ENCODE measurements around the gene CADM1. TPM values are rescaled to one million over a fixed set of nuclear protein-coding genes. Genes with fewer than 3 reads are reported as not detected.

The CADM1 gene
- total RNA-seq, 1 experiment from 2014 or later = 12.9 TPM

DNA sequence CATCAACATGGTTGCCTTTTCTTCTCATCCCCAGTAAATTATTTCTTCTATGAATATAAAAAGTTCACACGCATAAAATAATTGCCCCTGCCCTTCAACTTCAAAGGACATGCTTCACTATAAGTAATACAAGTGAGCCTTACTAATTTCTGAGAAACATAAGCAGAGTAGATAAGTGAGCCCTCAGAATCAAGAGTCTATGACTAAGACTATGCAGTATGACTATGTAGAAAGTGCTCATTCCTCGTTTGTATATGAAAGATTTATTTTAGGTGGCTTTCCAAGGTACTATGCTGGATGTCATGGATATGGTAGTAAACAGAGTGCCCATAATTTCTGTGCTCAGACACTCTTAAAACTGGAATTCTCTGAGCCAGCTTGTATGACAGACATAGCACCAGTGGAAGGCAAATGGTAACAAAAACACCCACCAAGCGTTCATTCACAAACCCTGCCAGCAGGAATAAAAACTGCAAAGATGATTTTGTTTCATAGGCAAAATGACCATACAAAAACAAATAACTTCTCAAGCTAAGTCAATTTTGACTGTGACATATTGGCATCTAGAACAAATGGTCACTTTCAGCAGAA is 189.8 kb downstream of the CADM1 start:
- TF ChIP-seq EZH2 (IDR thresholded peaks at IDR 0.05; ENCODE audit: borderline replicate concordance, low read depth, low read length, poor library complexity, severe bottlenecking) (no peak), CTCF (conservative IDR thresholded peaks at IDR 0.05; ENCODE audit: low read depth, low read length) (no peak)
- peaks cover 6% of the 10 kb centered on the region for H3K27me3 ChIP-seq (replicated peaks; ENCODE audit: insufficient read depth, low read depth, low read length, poor library complexity)
- no peaks in the 10 kb centered on the region for H3K9me3 ChIP-seq (ENCODE audit: low read depth, low read length, poor library complexity, severe bottlenecking)
- no peaks in the 10 kb centered on the region for H3K36me3 ChIP-seq (ENCODE audit: insufficient read depth, low read length, poor library complexity, severe bottlenecking)
- no peak overlapping the region for H3K4me3 ChIP-seq (ENCODE audit: low read depth, low read length, poor library complexity, severe bottlenecking)
- DNase-seq (ENCODE audit: low spot score) = no peak
- no peaks in the 10 kb centered on the region for H3K4me1 ChIP-seq (ENCODE audit: insufficient read depth, low read length, poor library complexity, severe bottlenecking)
- intact Hi-C loops (cut with micrococcal nuclease; ENCODE audit: unreplicated experiment) = no loop called here
- H3K27ac ChIP-seq (ENCODE audit: low read depth, low read length, poor library complexity, severe bottlenecking) = no peak overlapping the region
- POLR2A ChIA-PET (ENCODE audit: low non-redundant PET) = no interaction called here
- BruUV-seq (replicated peaks) = no TSS peak
- CTCF ChIA-PET = no interaction called here

GRCh38 chr11:115313224-115313838 is 190.9 kb downstream of the CADM1 start:
- Histone ChIP-seq H3K36me3 (ENCODE audit: insufficient read depth, low read length, poor library complexity, severe bottlenecking) (no peaks in the 10 kb centered on the region), H3K27ac (ENCODE audit: low read depth, low read length, poor library complexity, severe bottlenecking) (no peak overlapping the region), H3K27me3 (replicated peaks; ENCODE audit: insufficient read depth, low read depth, low read length, poor library complexity) (peaks cover 6% of the 10 kb centered on the region), H3K9me3 (ENCODE audit: low read depth, low read length, poor library complexity, severe bottlenecking) (no peaks in the 10 kb centered on the region), H3K4me3 (ENCODE audit: low read depth, low read length, poor library complexity, severe bottlenecking) (no peak overlapping the region), H3K4me1 (ENCODE audit: insufficient read depth, low read length, poor library complexity, severe bottlenecking) (no peaks in the 10 kb centered on the region)
- TF ChIP-seq CTCF (conservative IDR thresholded peaks at IDR 0.05; ENCODE audit: low read depth, low read length) (no peak), EZH2 (IDR thresholded peaks at IDR 0.05; ENCODE audit: borderline replicate concordance, low read depth, low read length, poor library complexity, severe bottlenecking) (no peak)
- POLR2A ChIA-PET (ENCODE audit: low non-redundant PET) = no interaction called here
- no TSS peak for BruUV-seq (replicated peaks)
- CTCF ChIA-PET = no interaction called here
- intact Hi-C loops (cut with micrococcal nuclease; ENCODE audit: unreplicated experiment) = no loop called here
- DNase-seq (ENCODE audit: low spot score) = no peak

DNA sequence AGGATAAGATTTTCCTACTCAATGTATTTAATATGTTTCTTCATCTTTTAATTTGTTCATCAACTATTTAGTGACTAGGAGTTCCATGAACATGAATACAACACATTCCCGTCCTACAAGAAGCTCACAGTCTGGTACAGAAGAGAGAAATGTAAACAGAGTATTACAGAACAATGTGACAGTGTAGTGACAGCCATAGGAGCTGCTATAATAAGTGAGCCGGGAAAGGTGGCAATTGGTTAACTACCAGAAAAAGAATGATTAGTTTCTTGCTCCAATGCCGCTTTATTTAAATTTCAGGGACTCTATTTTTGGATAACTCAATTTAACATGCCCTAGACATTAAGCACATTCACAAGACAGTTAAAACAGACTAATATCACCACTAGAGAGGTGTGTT is 192.3 kb downstream of the CADM1 start:
- no TSS peak for BruUV-seq (replicated peaks)
- no peak overlapping the region for H3K27ac ChIP-seq (ENCODE audit: low read depth, low read length, poor library complexity, severe bottlenecking)
- H3K4me1 ChIP-seq (ENCODE audit: insufficient read depth, low read length, poor library complexity, severe bottlenecking) = no peaks in the 10 kb centered on the region
- ChIA-PET POLR2A (ENCODE audit: low non-redundant PET) (interaction anchor here (0.7 kb wide), 1 partner anchor 87 kb away, joined by 3 read pairs; no protein-coding TSS in a partner anchor), CTCF (interaction anchor here (0.5 kb wide), 1 partner anchor 970 kb away, joined by 6 read pairs; no protein-coding TSS in a partner anchor)
- no peak for DNase-seq (ENCODE audit: low spot score)
- no peaks in the 10 kb centered on the region for H3K36me3 ChIP-seq (ENCODE audit: insufficient read depth, low read length, poor library complexity, severe bottlenecking)
- H3K4me3 ChIP-seq (ENCODE audit: low read depth, low read length, poor library complexity, severe bottlenecking) = no peak overlapping the region
- no peak for TF ChIP-seq CTCF (conservative IDR thresholded peaks at IDR 0.05; ENCODE audit: low read depth, low read length)
- no peak for TF ChIP-seq EZH2 (IDR thresholded peaks at IDR 0.05; ENCODE audit: borderline replicate concordance, low read depth, low read length, poor library complexity, severe bottlenecking)
- H3K27me3 ChIP-seq (replicated peaks; ENCODE audit: insufficient read depth, low read depth, low read length, poor library complexity) = peaks cover 6% of the 10 kb centered on the region
- intact Hi-C loops (cut with micrococcal nuclease; ENCODE audit: unreplicated experiment) = no loop called here
- H3K9me3 ChIP-seq (ENCODE audit: low read depth, low read length, poor library complexity, severe bottlenecking) = no peaks in the 10 kb centered on the region
